Caco-2 (cell line): ENCODE measurements around the gene SLC39A7. TPM values are rescaled to one million over a fixed set of nuclear protein-coding genes. Genes with fewer than 3 reads are reported as not detected.
A peak's percentile ranks its signal among the peaks of the same experiment; 100 is the strongest.

ENCODE experiments used
- BruUV-seq: library from RNA; stranded (reverse); fragments of 400-500 nt; replicated peaks from 2 replicates; lab custom pipeline; 2021; lab: Mats Ljungman, UMichigan
- CTCF ChIA-PET: fragments of 300-600 bp; sonication (Branson Sonifier 250); formaldehyde crosslinking; loops from one replicate; lab custom pipeline; 2022; ENCODE audit warnings: antibody characterized with exemption; lab: Charles Lee
- POLR2A ChIA-PET: fragments of 300-600 bp; sonication (Branson Sonifier 250); formaldehyde crosslinking; loops from one replicate; lab custom pipeline; 2022; ENCODE audit warnings: antibody characterized with exemption; lab: Charles Lee
- DNase-seq, 2 experiments: peaks; one replicate each; pipeline versions ENCODE4 v3.0.0 to v3.0.0-alpha.2; 2020 to 2022
- H3K27me3 ChIP-seq: replicated peaks from 2 replicates; pipeline ENCODE4 v1.6.0; 2011; ENCODE audit warnings: low read length; ENCODE audit not compliant: control insufficient read depth, insufficient read depth
- H3K36me3 ChIP-seq: 2 replicates; pipeline ENCODE4 v1.5.1; 2011; ENCODE audit warnings: low read length; ENCODE audit not compliant: control insufficient read depth, insufficient read depth
- H3K4me1 ChIP-seq: fragments of 250-450 bp; sonication (Bioruptor Pico); 2 replicates; pipeline ENCODE4 v1.5.1; 2020; ENCODE audit warnings: mild to moderate bottlenecking
- H3K4me3 ChIP-seq: 2 replicates; pipeline ENCODE4 v1.5.1; 2011; ENCODE audit warnings: low read depth, mild to moderate bottlenecking, control low read depth, low read length
- H3K9me3 ChIP-seq: fragments of 250-450 bp; sonication (Bioruptor Pico); 2 replicates; pipeline ENCODE4 v1.5.1; 2020; ENCODE audit warnings: mild to moderate bottlenecking, moderate library complexity
- H3K27ac Mint-ChIP-seq: one replicate; pipeline ENCODE4 v1.8.0; 2022; ENCODE audit warnings: mixed read lengths; ENCODE audit not compliant: unreplicated experiment
- H3K27me3 Mint-ChIP-seq: one replicate; pipeline ENCODE4 v1.8.0; 2022; ENCODE audit warnings: mixed read lengths; ENCODE audit not compliant: insufficient read depth, unreplicated experiment
- H3K36me3 Mint-ChIP-seq: one replicate; pipeline ENCODE4 v1.8.0; 2022; ENCODE audit warnings: mild to moderate bottlenecking, mixed read lengths; ENCODE audit not compliant: insufficient read depth, unreplicated experiment
- H3K4me1 Mint-ChIP-seq: one replicate; pipeline ENCODE4 v1.8.0; 2022; ENCODE audit warnings: low read depth, mixed read lengths; ENCODE audit not compliant: unreplicated experiment
- H3K4me3 Mint-ChIP-seq: one replicate; pipeline ENCODE4 v1.8.0; 2022; ENCODE audit warnings: mild to moderate bottlenecking, moderate library complexity, mixed read lengths; ENCODE audit not compliant: unreplicated experiment
- H3K9me3 Mint-ChIP-seq: one replicate; pipeline ENCODE4 v1.8.0; 2022; ENCODE audit warnings: mixed read lengths; ENCODE audit not compliant: unreplicated experiment
- CTCF ChIP-seq, 2 experiments: fragments of 200-600 bp in 1 of 2; IDR thresholded peaks; 1 replicate in 1 of 2; 2 replicates in 1 of 2; pipeline versions ENCODE4 v1.5.1 to v1.8.0; 2011 to 2022; ENCODE audit warnings: antibody characterized with exemption in 1 of 2, control low read depth in 1 of 2, inconsistent platforms in 1 of 2, low read depth in 1 of 2, low read length in 1 of 2, mild to moderate bottlenecking in 1 of 2, moderate library complexity in 1 of 2; ENCODE audit not compliant: insufficient read depth in 1 of 2, severe bottlenecking in 1 of 2, unreplicated experiment in 1 of 2
- intact Hi-C: fragments of 100-400 bp; cut with micrococcal nuclease; formaldehyde crosslinking; loops from one replicate; pipeline ENCODE4 v1.10.0; 2022; ENCODE audit not compliant: unreplicated experiment
- total RNA-seq: library from RNA; stranded (reverse); gene quantifications from 2 replicates; pipeline ENCODE4 v1.2.3, GENCODE V29; 2022

The SLC39A7 gene
- total RNA-seq, 1 experiment from 2014 or later: 140 TPM

DNA sequence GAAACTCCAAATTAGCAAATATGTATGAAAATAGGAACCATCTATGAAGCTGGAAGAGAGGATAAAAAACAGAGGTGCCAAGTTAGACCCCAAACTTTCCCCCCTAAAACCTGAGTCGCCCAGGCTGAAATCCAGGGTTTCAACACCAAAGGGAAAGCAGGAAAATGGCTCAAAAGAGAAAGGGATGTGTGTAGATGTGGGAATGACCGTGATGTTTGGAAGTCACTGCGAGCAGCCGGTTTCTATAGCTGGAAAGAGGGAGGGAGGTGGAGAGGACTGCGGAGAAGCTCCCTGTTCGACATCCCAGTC lies 12.1 kb downstream of the SLC39A7 start:
- no peak for DNase-seq
- H3K27me3 Mint-ChIP-seq: peaks cover 12% of the 10 kb centered on the region
- peaks cover 21% of the 10 kb centered on the region for H3K4me1 Mint-ChIP-seq
- peaks cover 4% of the 10 kb centered on the region; the same call in 1 of the 2 replicates for H3K36me3 ChIP-seq
- H3K9me3 ChIP-seq: no peaks in the 10 kb centered on the region
- 0 out of 2 replicates have a peak, but pooled peaks cover 4% of the 10 kb centered on the region for H3K4me1 ChIP-seq
- peaks cover 32% of the 10 kb centered on the region for H3K36me3 Mint-ChIP-seq
- no TSS peak for BruUV-seq
- peak overlapping the region; percentile 72 for H3K4me3 Mint-ChIP-seq
- H3K27me3 ChIP-seq: no peaks in the 10 kb centered on the region
- H3K4me3 ChIP-seq: peak overlapping the region; percentile 26
- H3K9me3 Mint-ChIP-seq: no peaks in the 10 kb centered on the region
- ChIA-PET POLR2A (no interaction called here), CTCF (interaction anchor here (0.6 to 0.8 kb wide), 2 partner anchors 35 to 247 kb away, joined by 3 to 4 read pairs; no protein-coding TSS in a partner anchor)
- intact Hi-C loops: no loop called here
- no peak overlapping the region for H3K27ac Mint-ChIP-seq
- no peak for TF ChIP-seq CTCF (IDR thresholded peaks at IDR 0.05; ENCODE audit: insufficient read depth in 1 of 2, low read depth in 1 of 2, low read length in 1 of 2, severe bottlenecking in 1 of 2, unreplicated experiment in 1 of 2)

DNA sequence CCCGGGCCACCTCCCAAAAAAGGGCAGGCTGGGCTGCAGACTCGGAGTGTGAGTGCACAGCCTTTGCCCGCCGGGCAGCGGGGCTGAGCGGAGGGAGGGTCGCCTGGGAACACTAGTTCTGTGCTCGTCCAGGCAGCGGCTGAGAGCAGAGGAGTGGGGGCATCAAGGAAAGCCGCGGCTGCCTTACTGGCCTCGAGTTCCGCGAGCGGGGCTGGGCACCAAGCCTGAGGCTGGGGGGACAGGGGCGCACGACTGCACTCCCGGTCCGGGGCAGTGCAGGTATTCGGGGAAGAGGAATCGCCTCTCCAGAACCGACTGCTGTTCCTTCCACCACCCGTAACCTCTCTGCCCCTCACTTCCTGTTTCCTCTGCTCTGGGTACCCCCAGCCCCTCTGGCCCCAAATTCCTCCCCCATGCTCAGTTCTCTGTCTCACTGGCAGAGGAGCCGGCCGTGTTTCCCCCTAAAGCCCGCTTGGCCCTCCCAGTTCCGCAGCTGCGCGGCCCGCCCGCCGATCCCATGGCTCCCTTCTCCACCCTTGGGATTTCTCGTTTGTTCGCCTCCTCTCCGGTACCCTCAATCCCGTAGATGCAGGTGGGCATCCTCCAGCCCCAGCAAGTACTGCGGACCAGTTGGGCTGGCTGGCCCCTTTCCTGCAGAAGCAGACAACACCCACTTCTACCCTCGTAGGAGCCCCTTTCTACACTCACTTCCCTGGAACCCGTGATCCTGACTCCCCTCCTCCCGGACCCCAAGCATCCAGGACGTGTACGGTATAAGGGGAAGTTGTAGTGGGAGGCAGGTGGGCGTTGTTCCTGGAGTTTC lies 12.7 kb downstream of the SLC39A7 start:
- no TSS peak for BruUV-seq
- DNase-seq: no peak
- ChIA-PET CTCF (interaction anchor here (0.6 to 0.8 kb wide), 2 partner anchors 35 to 248 kb away, joined by 3 to 4 read pairs; no protein-coding TSS in a partner anchor), POLR2A (no interaction called here)
- Histone ChIP-seq H3K4me1 (0 out of 2 replicates have a peak, but pooled peaks cover 4% of the 10 kb centered on the region), H3K36me3 (peaks cover 4% of the 10 kb centered on the region; the same call in 1 of the 2 replicates), H3K27me3 (no peaks in the 10 kb centered on the region), H3K9me3 (no peaks in the 10 kb centered on the region), H3K4me3 (peak overlapping the region; percentile 26)
- Mint-ChIP-seq H3K4me1 (peaks cover 21% of the 10 kb centered on the region), H3K27ac (no peak overlapping the region), H3K36me3 (peaks cover 27% of the 10 kb centered on the region), H3K9me3 (no peaks in the 10 kb centered on the region), H3K27me3 (peaks cover 12% of the 10 kb centered on the region), H3K4me3 (peak overlapping the region; percentile 72)
- intact Hi-C loops: no loop called here
- TF ChIP-seq CTCF (IDR thresholded peaks at IDR 0.05; ENCODE audit: insufficient read depth in 1 of 2, low read depth in 1 of 2, low read length in 1 of 2, severe bottlenecking in 1 of 2, unreplicated experiment in 1 of 2): no peak

- POLR2A ChIA-PET: no interaction called here
- peaks cover 12% of the 10 kb centered on the region for H3K27me3 Mint-ChIP-seq
- Histone ChIP-seq H3K4me1 (0 out of 2 replicates have a peak, but pooled peaks cover 4% of the 10 kb centered on the region), H3K36me3 (peaks cover 4% of the 10 kb centered on the region; the same call in 1 of the 2 replicates), H3K27me3 (no peaks in the 10 kb centered on the region), H3K4me3 (no peak overlapping the region), H3K9me3 (no peaks in the 10 kb centered on the region)
- no peak for TF ChIP-seq CTCF (IDR thresholded peaks at IDR 0.05; ENCODE audit: insufficient read depth in 1 of 2, low read depth in 1 of 2, low read length in 1 of 2, severe bottlenecking in 1 of 2, unreplicated experiment in 1 of 2)
- no peak overlapping the region for H3K27ac Mint-ChIP-seq
- intact Hi-C loops: no loop called here
- peaks cover 21% of the 10 kb centered on the region for H3K4me1 Mint-ChIP-seq
- no peaks in the 10 kb centered on the region for H3K9me3 Mint-ChIP-seq
- no peak for DNase-seq
- BruUV-seq: no TSS peak
- peaks cover 21% of the 10 kb centered on the region for H3K36me3 Mint-ChIP-seq
- peak overlapping the region; percentile 72 for H3K4me3 Mint-ChIP-seq
- CTCF ChIA-PET: no interaction called here
Observed at GRCh38 chr6:33213989-33214335, 13.3 kb downstream of the SLC39A7 start.
